HAP-1 (cell line): ENCODE data around the gene IVNS1ABP.
"Not testable (repeated sequence)": the region's sequence is repeated elsewhere in the genome, so short reads cannot be mapped to it uniquely, and the experiment has no call there.

Source experiments
- DNase-seq, 2 experiments: peaks; one replicate each; pipeline ENCODE4 v3.0.0-alpha.2; 2016 to 2020; ENCODE audit warnings: low spot score in 2 of 2
- H3K27me3 ChIP-seq: fragments of 250-450 bp; sonication (Bioruptor Pico); 2 replicates; pipeline ENCODE4 v1.5.1; 2020; ENCODE audit warnings: low read depth, mild to moderate bottlenecking, moderate library complexity
- H3K36me3 ChIP-seq: fragments of 250-450 bp; sonication (Bioruptor Pico); replicated peaks from 2 replicates; pipeline ENCODE4 v1.5.1; 2020; ENCODE audit warnings: mild to moderate bottlenecking
- H3K4me1 ChIP-seq: fragments of 250-450 bp; sonication (Bioruptor Pico); 2 replicates; pipeline ENCODE4 v1.5.1; 2020; ENCODE audit warnings: mild to moderate bottlenecking
- H3K4me3 ChIP-seq: fragments of 250-450 bp; sonication (Bioruptor Pico); 2 replicates; pipeline ENCODE4 v1.5.1; 2020; ENCODE audit warnings: mild to moderate bottlenecking, moderate library complexity
- H3K9me3 ChIP-seq: fragments of 250-450 bp; sonication (Bioruptor Pico); 2 replicates; pipeline ENCODE4 v1.5.1; 2020; ENCODE audit warnings: mild to moderate bottlenecking, moderate library complexity
- in situ Hi-C: fragments of 300-500 bp; cut with MboI; formaldehyde crosslinking; loops from 3 replicates; pipeline ENCODE4 v1.14.3; 2020; ENCODE audit warnings: low sequenced_read_pairs, inconsistent platforms, mixed read lengths

The IVNS1ABP gene

DNA sequence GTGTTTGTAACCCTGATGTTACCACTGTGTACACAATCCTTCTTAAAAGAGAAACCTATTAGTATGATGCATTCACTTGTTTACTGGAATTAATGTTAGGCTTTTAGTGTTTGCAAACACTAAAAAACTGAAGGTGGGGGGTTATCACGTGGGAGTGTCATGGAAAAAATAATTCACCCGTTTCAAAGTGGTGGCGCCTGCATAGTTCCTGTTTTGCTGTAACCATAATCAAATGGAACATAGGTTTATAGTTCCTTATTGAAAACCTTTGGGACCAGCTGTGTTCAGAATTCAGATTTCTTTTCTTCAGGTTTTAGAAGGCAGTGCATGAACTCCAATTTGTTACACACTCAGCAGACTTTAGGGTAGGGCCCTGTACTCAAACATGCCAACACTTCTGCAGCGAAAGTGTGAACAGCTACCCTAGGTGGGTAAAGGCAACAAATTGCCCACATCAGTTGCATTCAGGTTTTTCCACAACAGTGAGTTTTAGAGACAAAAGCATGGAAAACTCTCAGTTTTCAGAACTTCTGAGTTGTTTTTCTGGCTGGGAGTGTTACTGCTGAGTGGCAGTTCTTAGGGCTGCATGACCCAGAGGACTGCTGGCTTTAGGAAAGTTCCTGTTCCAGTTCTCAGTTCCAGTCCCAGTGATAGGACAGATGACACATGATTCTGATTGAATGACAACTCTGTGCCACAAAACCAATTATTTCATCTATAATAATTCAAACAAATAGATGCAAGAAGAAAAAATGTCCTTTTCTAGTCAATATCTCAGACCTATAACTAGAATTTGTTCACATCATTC, 29.1 kb upstream of the IVNS1ABP start:
- in situ Hi-C loops, result no loop called here
- DNase-seq, result no peak
- Histone ChIP-seq H3K4me3 (no peak overlapping the region), H3K4me1 (no peaks in the 10 kb centered on the region), H3K27me3 (no peaks in the 10 kb centered on the region), H3K36me3 (no peaks in the 10 kb centered on the region), H3K9me3 (no peaks in the 10 kb centered on the region)

DNA sequence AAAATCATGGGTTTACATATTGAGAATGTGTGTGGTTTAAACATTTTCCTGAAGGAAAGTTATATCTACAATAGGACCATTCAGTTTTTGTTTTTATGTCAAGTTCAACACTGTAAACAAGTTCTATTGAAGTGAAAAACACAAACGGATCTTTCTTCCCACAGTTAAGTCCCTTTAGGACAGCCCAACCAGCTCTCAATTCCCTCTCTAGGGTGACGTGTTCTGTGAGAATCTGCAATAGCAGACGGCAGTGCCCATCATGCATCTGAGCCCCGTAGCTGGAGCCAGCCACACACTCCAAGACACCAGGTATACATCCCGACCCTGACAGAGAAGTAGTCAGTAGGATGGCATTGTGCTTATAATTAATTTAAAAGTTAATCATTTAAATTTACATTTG, 26.3 kb upstream of the IVNS1ABP start:
- H3K4me3 ChIP-seq, result no peak overlapping the region
- H3K27me3 ChIP-seq, result no peaks in the 10 kb centered on the region
- no peaks in the 10 kb centered on the region for H3K36me3 ChIP-seq
- no peak for DNase-seq
- in situ Hi-C loops, result no loop called here
- no peaks in the 10 kb centered on the region for H3K9me3 ChIP-seq
- no peaks in the 10 kb centered on the region for H3K4me1 ChIP-seq

DNA sequence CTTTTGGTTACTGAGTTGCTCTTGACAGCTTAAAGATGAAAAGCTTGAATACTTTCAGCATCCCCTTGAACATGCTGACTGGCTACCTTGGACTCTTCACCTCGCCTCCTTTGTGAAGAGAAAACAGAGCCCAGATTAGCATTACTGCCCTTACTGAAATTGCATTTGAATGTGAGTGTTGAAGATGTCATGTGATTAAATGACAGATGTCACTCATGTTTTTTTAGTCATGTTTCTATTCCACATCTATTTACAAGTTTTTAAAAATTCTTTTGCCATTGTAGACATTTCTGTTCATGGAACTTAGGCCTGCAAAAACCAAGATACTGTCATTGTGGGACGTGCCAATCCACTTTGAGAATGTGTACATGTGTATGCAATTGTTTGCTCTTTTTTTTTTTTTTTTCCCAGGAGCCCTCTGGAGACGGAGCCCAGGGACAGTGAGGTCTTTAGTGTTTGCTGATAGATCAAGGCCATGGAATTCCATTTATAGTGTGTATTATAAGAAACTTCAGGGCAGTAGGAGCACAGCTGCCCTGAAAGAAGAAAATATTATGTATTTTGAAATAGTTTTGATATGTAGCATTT, 25.7 kb upstream of the IVNS1ABP start:
- Histone ChIP-seq H3K27me3 (no peaks in the 10 kb centered on the region), H3K36me3 (no peaks in the 10 kb centered on the region), H3K4me1 (no peaks in the 10 kb centered on the region), H3K4me3 (no peak overlapping the region), H3K9me3 (no peaks in the 10 kb centered on the region)
- in situ Hi-C loops, result no loop called here
- no peak for DNase-seq

DNA sequence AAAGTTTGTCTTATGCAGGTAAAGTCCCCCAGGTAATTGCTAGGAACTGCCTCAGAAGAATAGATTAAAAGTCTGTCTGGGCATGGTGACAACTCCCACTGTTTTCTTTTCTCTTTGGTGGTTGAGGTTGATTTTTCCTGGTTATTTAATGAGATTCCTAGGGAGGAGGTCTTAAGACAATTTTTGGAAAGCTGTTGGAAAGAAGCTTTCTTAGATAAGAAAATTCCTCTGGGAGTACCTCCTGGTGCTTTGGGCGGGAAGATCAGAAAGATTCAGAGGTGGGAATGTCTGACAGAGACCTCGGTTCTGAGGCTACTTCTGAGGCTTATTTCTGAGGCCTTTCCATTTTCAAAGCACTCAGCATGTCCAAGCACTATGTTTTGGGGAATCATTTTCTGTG, 25.0 kb upstream of the IVNS1ABP start:
- Histone ChIP-seq H3K27me3 (no peaks in the 10 kb centered on the region), H3K4me3 (no peak overlapping the region), H3K9me3 (no peaks in the 10 kb centered on the region), H3K36me3 (no peaks in the 10 kb centered on the region), H3K4me1 (no peaks in the 10 kb centered on the region)
- in situ Hi-C loops, result no loop called here
- DNase-seq, result no peak

DNA sequence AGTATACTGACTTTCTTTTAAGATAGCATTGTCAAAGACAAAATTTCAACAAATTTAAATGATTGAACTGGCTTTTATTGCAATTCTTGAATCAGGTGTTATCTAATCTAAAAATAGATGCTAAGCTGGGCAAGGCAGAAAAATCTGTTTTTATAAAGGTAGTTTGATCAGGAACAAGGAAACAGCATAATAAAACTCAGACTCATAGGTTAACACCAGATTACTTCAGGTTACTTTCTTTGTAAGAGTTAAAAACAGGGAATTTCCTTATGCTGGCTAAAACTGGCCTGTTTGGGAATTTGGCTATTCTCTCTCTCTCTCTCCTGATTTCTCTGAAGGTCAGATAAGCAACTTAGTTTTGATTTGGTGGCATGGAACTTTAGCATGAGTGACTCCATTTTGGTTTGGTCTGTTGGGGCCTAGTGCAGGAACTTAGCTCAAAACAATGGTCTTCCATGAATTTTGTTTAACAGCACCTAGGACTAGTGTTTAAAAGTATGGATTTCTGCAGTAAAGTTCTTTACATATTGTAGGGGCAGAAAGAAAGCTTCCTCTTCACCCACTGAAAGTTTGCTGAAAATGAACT, 24.2 kb upstream of the IVNS1ABP start:
- Histone ChIP-seq H3K9me3 (no peaks in the 10 kb centered on the region), H3K36me3 (no peaks in the 10 kb centered on the region)
- in situ Hi-C loops, result no loop called here

DNA sequence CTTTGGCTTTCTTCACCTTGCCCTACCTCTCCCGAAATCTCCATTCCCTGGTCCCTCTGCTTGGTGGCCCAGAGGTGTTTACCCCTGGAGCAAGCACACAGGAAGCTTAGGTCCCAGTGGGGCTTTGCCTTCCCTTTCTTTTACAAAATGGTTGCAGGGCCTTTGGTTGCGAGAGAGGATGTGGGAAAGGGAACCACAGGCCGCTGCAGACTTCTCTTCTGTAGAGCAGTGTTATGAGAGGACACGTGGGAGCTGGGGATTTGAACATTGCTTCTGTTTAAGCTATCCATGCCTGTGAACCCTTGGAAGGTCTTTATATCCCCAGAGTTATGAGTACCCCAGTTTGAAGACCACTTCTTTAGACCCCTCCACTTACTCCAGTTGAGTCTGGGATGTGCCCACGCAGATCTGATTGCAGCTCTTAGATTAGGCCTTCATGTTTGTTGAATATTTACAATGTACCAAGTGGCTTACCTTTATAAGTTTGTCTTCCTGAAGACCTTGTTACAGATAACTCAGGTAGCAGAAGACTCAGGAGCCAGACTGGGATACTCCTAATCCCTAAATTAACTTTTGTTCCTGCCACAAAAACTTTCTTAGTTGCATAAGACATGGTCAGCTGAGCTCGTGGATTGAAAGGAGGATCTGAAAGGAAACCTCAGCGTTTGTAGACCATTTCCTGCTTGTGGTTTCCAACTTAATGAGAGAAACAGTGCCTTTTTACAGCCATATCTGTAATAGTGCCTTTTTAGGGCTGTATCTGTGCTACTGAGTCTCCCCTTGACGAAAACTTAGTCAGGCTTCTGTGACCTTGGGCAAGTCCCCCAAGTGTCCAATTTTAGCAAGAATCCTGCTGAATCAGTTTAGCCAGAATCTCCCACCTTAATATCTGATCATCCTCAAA, 21.9 kb upstream of the IVNS1ABP start:
- no peak for DNase-seq
- Histone ChIP-seq H3K9me3 (no peaks in the 10 kb centered on the region), H3K27me3 (no peaks in the 10 kb centered on the region), H3K4me3 (no peak overlapping the region), H3K36me3 (no peaks in the 10 kb centered on the region), H3K4me1 (no peaks in the 10 kb centered on the region)
- in situ Hi-C loops, result no loop called here

More for the DNA sequence above, 24.2 kb upstream of the IVNS1ABP start:
- H3K27me3 ChIP-seq, result no peaks in the 10 kb centered on the region
- H3K4me3 ChIP-seq, result no peak overlapping the region
- no peak for DNase-seq
- no peaks in the 10 kb centered on the region for H3K4me1 ChIP-seq

DNA sequence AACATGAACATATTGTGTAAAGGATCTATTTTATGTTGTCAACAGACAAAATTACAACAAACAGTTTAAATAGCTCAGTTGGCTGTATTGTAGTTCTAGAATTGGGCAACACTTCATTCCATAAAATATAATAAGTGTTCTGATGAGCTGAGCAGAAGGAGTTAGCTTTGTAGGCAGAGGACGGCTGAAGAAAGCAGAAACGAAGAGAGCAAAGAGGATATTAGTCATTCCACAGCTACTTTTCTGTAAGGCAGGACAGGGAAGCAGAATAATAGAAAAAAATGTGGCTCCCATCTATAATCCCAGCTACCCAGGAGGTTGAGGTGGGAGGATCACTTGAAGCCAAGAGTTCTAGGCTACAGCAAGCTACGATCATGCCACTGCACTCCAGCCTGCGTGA, 20.2 kb upstream of the IVNS1ABP start:
- Histone ChIP-seq H3K27me3 (no peaks in the 10 kb centered on the region), H3K36me3 (no peaks in the 10 kb centered on the region), H3K9me3 (no peaks in the 10 kb centered on the region), H3K4me3 (no peak overlapping the region), H3K4me1 (no peaks in the 10 kb centered on the region)
- in situ Hi-C loops, result no loop called here
- DNase-seq, result no peak

DNA sequence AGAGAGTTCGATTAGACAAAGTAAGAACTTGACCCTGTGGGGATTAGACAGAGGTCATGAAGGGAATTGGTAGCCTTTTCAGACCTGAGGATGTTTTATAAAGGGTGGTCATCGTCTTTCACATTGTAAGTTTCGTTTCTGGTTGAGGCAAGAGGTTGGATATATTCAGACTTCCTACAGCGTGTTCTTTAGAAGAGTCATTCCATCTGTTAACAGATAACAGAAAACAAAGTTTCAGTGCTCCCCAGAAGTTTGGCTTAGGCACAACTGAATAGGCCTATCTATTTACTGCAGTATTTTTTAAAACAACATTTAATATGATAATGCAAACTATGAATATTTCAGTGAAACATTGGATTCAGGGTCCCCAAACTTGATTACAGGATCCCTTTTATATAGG, 17.1 kb upstream of the IVNS1ABP start:
- in situ Hi-C loops, result no loop called here
- H3K36me3 ChIP-seq, result no peaks in the 10 kb centered on the region
- no peaks in the 10 kb centered on the region for H3K4me1 ChIP-seq
- no peaks in the 10 kb centered on the region for H3K9me3 ChIP-seq
- DNase-seq, result no peak
- H3K4me3 ChIP-seq, result no peak overlapping the region
- H3K27me3 ChIP-seq, result no peaks in the 10 kb centered on the region

DNA sequence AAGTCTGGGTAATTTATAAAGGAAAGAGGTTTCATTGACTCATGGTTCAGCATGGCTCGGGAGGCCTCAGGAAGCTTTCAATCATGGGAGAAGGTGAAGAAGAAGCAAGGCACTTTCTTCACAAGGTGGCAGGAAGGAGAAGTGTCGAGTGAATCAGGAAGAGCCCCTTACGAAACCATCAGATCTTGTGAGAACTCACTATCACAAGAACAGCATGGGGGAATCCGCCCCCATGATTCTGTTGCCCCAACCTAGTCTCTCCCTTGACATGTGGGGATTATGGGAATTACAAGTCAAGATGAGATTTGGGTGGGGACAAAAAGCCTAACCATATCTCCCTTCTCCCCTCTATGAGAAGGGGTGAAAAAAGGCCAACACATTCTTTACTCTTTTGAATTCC, 11.2 kb upstream of the IVNS1ABP start:
- no peak for DNase-seq
- Histone ChIP-seq H3K4me3 (no peak overlapping the region), H3K36me3 (no peaks in the 10 kb centered on the region), H3K27me3 (no peaks in the 10 kb centered on the region), H3K4me1 (no peaks in the 10 kb centered on the region), H3K9me3 (no peaks in the 10 kb centered on the region)
- in situ Hi-C loops, result no loop called here

DNA sequence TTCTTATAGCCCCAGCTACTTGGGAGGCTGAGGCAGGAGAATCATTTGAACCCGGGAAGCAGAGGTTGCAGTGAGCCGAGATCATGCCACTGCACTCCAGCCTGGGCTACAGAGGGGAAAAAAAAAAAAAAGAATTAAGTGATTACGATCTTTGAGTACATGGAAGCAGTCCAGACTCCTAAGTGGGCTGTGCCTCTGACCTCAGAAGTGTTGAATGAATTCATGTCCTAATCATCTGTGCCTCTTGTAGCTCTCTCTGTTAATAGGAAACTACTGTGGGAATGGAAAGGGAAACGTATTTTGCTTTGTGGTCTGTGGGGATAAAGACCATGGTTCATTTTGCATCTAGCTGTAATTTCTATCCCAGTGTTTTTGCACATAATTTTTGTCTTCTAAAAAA, 8.4 kb upstream of the IVNS1ABP start:
- no peaks in the 10 kb centered on the region for H3K27me3 ChIP-seq
- H3K4me1 ChIP-seq, result no peaks in the 10 kb centered on the region
- H3K9me3 ChIP-seq, result no peaks in the 10 kb centered on the region
- DNase-seq, result no peak
- in situ Hi-C loops, result no loop called here
- H3K4me3 ChIP-seq, result no peak overlapping the region
- H3K36me3 ChIP-seq, result no peaks in the 10 kb centered on the region

DNA sequence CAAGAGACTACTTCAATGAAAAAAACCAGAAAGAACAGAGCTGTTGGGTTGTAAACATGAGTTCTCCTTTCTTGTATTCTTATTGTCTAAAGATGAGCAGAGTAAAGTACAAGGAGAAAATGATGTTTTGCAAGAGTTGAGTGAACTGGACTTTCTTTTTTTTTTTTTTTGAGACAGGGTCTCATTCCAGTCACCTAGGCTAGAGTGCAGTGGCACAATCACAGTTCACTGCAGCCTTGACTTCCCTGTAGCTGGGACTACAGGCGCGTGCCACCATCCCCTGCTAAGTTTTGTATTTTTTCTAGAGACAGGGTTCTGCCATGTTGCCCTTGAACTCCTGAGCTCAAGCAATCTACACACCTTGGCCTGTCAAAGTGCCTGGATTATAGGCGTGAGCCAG, 7.1 kb upstream of the IVNS1ABP start:
- Histone ChIP-seq H3K9me3 (0 out of 2 replicates have a peak, but pooled peaks cover 2% of the 10 kb centered on the region), H3K4me1 (no peaks in the 10 kb centered on the region), H3K4me3 (no peak overlapping the region), H3K36me3 (no peaks in the 10 kb centered on the region), H3K27me3 (no peaks in the 10 kb centered on the region)
- in situ Hi-C loops, result loop anchor here (25.0 kb wide), 2 partner anchors 338 to 1038 kb away; no protein-coding TSS in a partner anchor
- no peak for DNase-seq

DNA sequence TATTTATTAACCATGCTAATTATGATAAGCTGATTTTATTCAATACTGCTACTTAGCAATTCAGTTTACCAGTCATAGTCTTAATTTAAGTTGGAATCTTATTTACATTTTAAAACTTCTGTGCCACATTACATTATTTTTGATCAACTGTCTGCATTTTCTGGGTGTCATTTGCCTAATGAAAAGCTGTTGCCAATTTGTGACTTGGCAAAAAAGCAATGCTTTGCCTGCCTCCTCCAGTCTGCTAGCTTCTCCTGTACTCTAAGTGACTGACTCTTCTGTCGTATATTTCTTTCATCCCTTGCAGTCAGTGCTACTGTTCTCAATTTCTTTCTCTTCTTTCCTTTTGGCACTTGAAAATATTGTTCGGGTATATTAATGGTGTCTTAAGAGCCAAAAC, 5.6 kb upstream of the IVNS1ABP start:
- Histone ChIP-seq H3K36me3 (no peaks in the 10 kb centered on the region), H3K4me3 (no peak overlapping the region), H3K4me1 (peaks cover 11% of the 10 kb centered on the region), H3K9me3 (0 out of 2 replicates have a peak, but pooled peaks cover 2% of the 10 kb centered on the region), H3K27me3 (no peaks in the 10 kb centered on the region)
- no peak for DNase-seq
- in situ Hi-C loops, result loop anchor here (25.0 kb wide), 2 partner anchors 340 to 1040 kb away; no protein-coding TSS in a partner anchor

DNA sequence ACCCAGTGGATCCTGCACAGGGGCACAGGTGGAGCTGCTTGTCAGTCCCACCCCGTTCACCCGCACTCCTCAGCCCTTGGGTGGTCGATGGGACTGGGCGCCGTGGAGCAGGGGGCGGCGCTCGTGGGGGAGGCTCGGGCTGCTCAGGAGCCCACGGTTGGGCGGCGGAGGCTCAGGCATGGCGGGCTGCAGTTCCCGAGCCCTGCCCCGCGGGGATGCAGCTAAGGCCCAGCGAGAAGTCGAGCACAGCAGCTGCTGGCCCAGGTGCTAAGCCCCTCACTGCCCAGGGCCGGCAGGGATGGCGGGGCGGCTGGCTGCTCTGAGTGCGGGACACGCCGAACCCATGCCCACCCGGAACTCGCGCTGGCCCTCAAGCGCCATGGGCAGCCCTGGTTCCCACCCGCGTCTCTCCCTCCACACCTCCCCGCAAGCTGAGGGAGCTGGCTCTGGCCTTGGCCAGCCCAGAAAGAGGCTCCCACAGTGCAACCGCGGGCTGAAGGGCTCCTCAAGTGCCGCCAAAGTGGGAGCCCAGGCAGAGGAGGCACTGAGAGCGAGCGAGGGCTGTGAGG, 4.7 kb upstream of the IVNS1ABP start:
- not testable (repeated sequence) for DNase-seq
- in situ Hi-C loops, result loop anchor here (25.0 kb wide), 2 partner anchors 341 to 1041 kb away; no protein-coding TSS in a partner anchor

More for the DNA sequence above, 4.7 kb upstream of the IVNS1ABP start:
- H3K4me1 ChIP-seq, result peaks cover 13% of the 10 kb centered on the region
- not testable (repeated sequence) for H3K36me3 ChIP-seq, H3K4me3 ChIP-seq, H3K27me3 ChIP-seq, H3K9me3 ChIP-seq
